IMR-90 (cell line): Measurements from ENCODE around the gene MPST. TPM values are rescaled to one million over a fixed set of nuclear protein-coding genes. Genes with fewer than 3 reads are reported as not detected.

Experiments
- ATAC-seq: fragments of 200-7000 bp; cut with Tn5 transposase; 2 replicates; pipeline ENCODE4 v1.9.1; 2020; ENCODE audit warnings: low read depth, mild to moderate bottlenecking, moderate library complexity
- BruUV-seq: library from RNA; stranded (reverse); fragments of 400-500 nt; replicated peaks from 2 replicates; lab custom pipeline; 2021; lab: Mats Ljungman, UMichigan
- CTCF ChIA-PET: fragments of 300-600 bp; formaldehyde crosslinking; extraction: SDS; loops from one replicate; lab custom pipeline; 2021; ENCODE audit warnings: antibody characterized with exemption; lab: Yijun Ruan, JAX
- POLR2A ChIA-PET: fragments of 300-600 bp; sonication (Branson Sonifier 250); formaldehyde crosslinking; loops from one replicate; lab custom pipeline; 2022; ENCODE audit warnings: antibody characterized with exemption; ENCODE audit not compliant: unreplicated experiment; lab: Charles Lee
- DNase-seq: peaks from one replicate; pipeline ENCODE4 v3.0.0; 2013
- H2AFZ ChIP-seq: replicated peaks from 2 replicates; pipeline ENCODE3; 2013; ENCODE audit warnings: low read length, mild to moderate bottlenecking; ENCODE audit not compliant: poor library complexity
- H2AK5ac ChIP-seq: 2 replicates; pipeline ENCODE4 v1.6.1; 2013; ENCODE audit warnings: low read depth, low read length, inconsistent platforms
- H2AK9ac ChIP-seq: replicated peaks from 2 replicates; pipeline ENCODE3; 2013; ENCODE audit warnings: mild to moderate bottlenecking, low read depth, low read length, moderate library complexity; ENCODE audit not compliant: poor library complexity
- H2BK120ac ChIP-seq: 2 replicates; pipeline ENCODE4 v1.6.1; 2013; ENCODE audit warnings: low read depth, low read length, inconsistent platforms
- H2BK15ac ChIP-seq: 3 replicates; pipeline ENCODE4 v1.6.1; 2013; ENCODE audit warnings: low read depth, low read length, inconsistent platforms
- H2BK20ac ChIP-seq: 2 replicates; pipeline ENCODE4 v1.6.1; 2013; ENCODE audit warnings: low read depth, mild to moderate bottlenecking, inconsistent platforms, low read length, moderate library complexity
- H2BK5ac ChIP-seq: 2 replicates; pipeline ENCODE4 v1.6.1; 2013; ENCODE audit warnings: mild to moderate bottlenecking, low read depth, low read length, inconsistent platforms; ENCODE audit not compliant: poor library complexity, severe bottlenecking
- H3K14ac ChIP-seq: replicated peaks from 2 replicates; pipeline ENCODE4 v1.6.1; 2013; ENCODE audit warnings: low read depth, low read length, inconsistent platforms
- H3K18ac ChIP-seq: 2 replicates; pipeline ENCODE4 v1.6.1; 2013; ENCODE audit warnings: low read depth, low read length, control low read depth
- H3K23ac ChIP-seq: 2 replicates; pipeline ENCODE4 v1.6.1; 2013; ENCODE audit warnings: low read depth, low read length, inconsistent platforms
- H3K27ac ChIP-seq: 2 replicates; pipeline ENCODE4 v1.5.1; 2013; ENCODE audit warnings: mild to moderate bottlenecking, control low read depth, low read length; ENCODE audit not compliant: insufficient read depth
- H3K27me3 ChIP-seq: 2 replicates; pipeline ENCODE4 v1.6.1; 2013; ENCODE audit warnings: low read length; ENCODE audit not compliant: control insufficient read depth, insufficient read depth
- H3K36me3 ChIP-seq: 2 replicates; pipeline ENCODE4 v1.6.1; 2013; ENCODE audit warnings: low read length, mixed read lengths; ENCODE audit not compliant: control insufficient read depth, insufficient read depth
- H3K4ac ChIP-seq: 2 replicates; pipeline ENCODE4 v1.6.1; 2013; ENCODE audit warnings: low read depth, low read length, inconsistent platforms
- H3K4me1 ChIP-seq: 2 replicates; pipeline ENCODE4 v1.6.1; 2013; ENCODE audit warnings: low read length, mixed read lengths; ENCODE audit not compliant: control insufficient read depth, insufficient read depth
- H3K4me2 ChIP-seq: 2 replicates; pipeline ENCODE4 v1.6.1; 2013; ENCODE audit warnings: low read depth, mild to moderate bottlenecking, control low read depth, low read length, moderate library complexity
- H3K4me3 ChIP-seq: 2 replicates; pipeline ENCODE4 v1.5.1; 2013; ENCODE audit warnings: low read depth, mild to moderate bottlenecking, control low read depth, low read length, moderate library complexity; ENCODE audit not compliant: insufficient read depth
- H3K56ac ChIP-seq: 2 replicates; pipeline ENCODE4 v1.6.1; 2013; ENCODE audit warnings: low read length, inconsistent platforms; ENCODE audit not compliant: insufficient read depth; ENCODE audit errors: extremely low read depth
- H3K79me1 ChIP-seq, 2 experiments: 2 replicates each; pipeline ENCODE4 v1.6.1; 2013; ENCODE audit warnings: low read length in 2 of 2, inconsistent platforms in 1 of 2, low read depth in 1 of 2
- H3K9ac ChIP-seq: 2 replicates; pipeline ENCODE4 v1.6.1; 2013; ENCODE audit warnings: low read depth, low read length, control low read depth
- H3K9me1 ChIP-seq: 2 replicates; pipeline ENCODE4 v1.6.1; 2013; ENCODE audit warnings: low read length, inconsistent platforms; ENCODE audit not compliant: insufficient read depth
- H3K9me3 ChIP-seq: 2 replicates; pipeline ENCODE4 v1.6.1; 2013; ENCODE audit warnings: low read length; ENCODE audit not compliant: control insufficient read depth, insufficient read depth
- H4K20me1 ChIP-seq: 2 replicates; pipeline ENCODE4 v1.6.1; 2013; ENCODE audit warnings: low read length, inconsistent platforms; ENCODE audit not compliant: insufficient read depth
- H4K5ac ChIP-seq: 2 replicates; pipeline ENCODE4 v1.6.1; 2013; ENCODE audit warnings: mild to moderate bottlenecking, low read depth, low read length, control low read depth
- H4K8ac ChIP-seq, 2 experiments: 2 replicates each; pipeline ENCODE4 v1.6.1; 2013; ENCODE audit warnings: low read depth in 2 of 2, low read length in 2 of 2, control low read depth in 1 of 2, inconsistent platforms in 1 of 2
- H4K91ac ChIP-seq: 2 replicates; pipeline ENCODE4 v1.6.1; 2013; ENCODE audit warnings: low read depth, low read length, inconsistent platforms; ENCODE audit not compliant: insufficient read depth
- CEBPB ChIP-seq: IDR thresholded peaks from 2 replicates; pipeline ENCODE4 v1.6.1; 2012; ENCODE audit warnings: low read depth, low read length, improper control_type of control experiment
- CHD1 ChIP-seq: IDR thresholded peaks from 2 replicates; pipeline ENCODE4 v1.6.1; 2012; ENCODE audit warnings: low read depth, low read length, improper control_type of control experiment
- CTCF ChIP-seq: conservative IDR thresholded peaks from 2 replicates; pipeline ENCODE4 v1.5.1; 2012; ENCODE audit warnings: mild to moderate bottlenecking, low read depth, low read length, improper control_type of control experiment
- FOS ChIP-seq: fragments of 150-350 bp; IDR thresholded peaks from 2 replicates; pipeline ENCODE4 v1.6.1; 2016; ENCODE audit warnings: low read depth, low read length
- WGBS, 2 experiments: methylation state at CpG; one replicate each; pipeline versions ENCODE4 v1.1.5 to v1.1.7; 2013; ENCODE audit warnings: missing lambda C conversion rate in 2 of 2; ENCODE audit not compliant: insufficient read length in 1 of 2; ENCODE audit errors: extremely low coverage in 2 of 2; 5-methylcytosine and 5-hydroxymethylcytosine counted together
- dilution Hi-C: fragments of 300-500 bp; cut with HindIII; formaldehyde crosslinking; loops from one replicate; pipeline ENCODE4 v1.14.3; 2018; ENCODE audit warnings: low sequenced_read_pairs; ENCODE audit not compliant: unreplicated experiment
- in situ Hi-C: fragments of 300-500 bp; cut with MboI; formaldehyde crosslinking; loops from 3 replicates; pipeline ENCODE4 v1.14.3; 2019; ENCODE audit warnings: low sequenced_read_pairs, inconsistent platforms, mixed read lengths
- intact Hi-C: fragments of 100-400 bp; cut with micrococcal nuclease; formaldehyde crosslinking; loops from 2 replicates; pipeline ENCODE4 v1.10.0; 2022
- polyA plus RNA-seq, 3 experiments: library from polyadenylated mRNA; depleted of rRNA; stranded (reverse); fragments of >200 nt; gene quantifications; 2 replicates each; pipeline ENCODE4 v1.2.3, GENCODE V29; 2012; ENCODE audit warnings: low replicate concordance in 1 of 3
- total RNA-seq: library from RNA; depleted of rRNA; stranded (reverse); fragments of >200 nt; gene quantifications from 2 replicates; pipeline ENCODE4 v1.2.3, GENCODE V29; 2012

The MPST gene
- total and polyA plus RNA-seq, 2 of the 4 experiments (the other 2 are of a cell fraction), result 19.2 to 43.0 TPM

GRCh38 chr22:36977401-36977861 lies 42.1 kb upstream of the MPST start:
- intact Hi-C loops, result no loop called here
- H2AFZ ChIP-seq, result peak overlapping the region; percentile 91
- no peaks in the 10 kb centered on the region for H3K9me1 ChIP-seq
- no peaks in the 10 kb centered on the region for H4K20me1 ChIP-seq
- 10% methylated on average over 2 of the region's 13 CpGs; no CpG with 5 or more reads in 1 of the 2 experiments for WGBS, 2 experiments
- H3K4me2 ChIP-seq, result peak overlapping the region; percentile 79
- no peaks in the 10 kb centered on the region for H3K79me1 ChIP-seq
- no peaks in the 10 kb centered on the region for H3K4me1 ChIP-seq
- no TSS peak for BruUV-seq
- peak overlapping the region; percentile 44 for H3K9ac ChIP-seq
- in situ Hi-C loops, result no loop called here
- TF ChIP-seq CHD1 (no peak), CTCF (peak; percentile 36; the same call in 1 of the 2 replicates), FOS (no peak), CEBPB (no peak)
- no peak overlapping the region for H3K14ac ChIP-seq
- H3K36me3 ChIP-seq, result no peaks in the 10 kb centered on the region
- no peak overlapping the region for H2BK120ac ChIP-seq
- no peak overlapping the region for H2AK9ac ChIP-seq
- H3K27me3 ChIP-seq, result peaks cover 20% of the 10 kb centered on the region
- peak overlapping the region; percentile 36 for H3K4me3 ChIP-seq
- no peak overlapping the region for H4K91ac ChIP-seq
- ATAC-seq (peak; percentile 38), DNase-seq (peak; percentile 9)
- no peak overlapping the region for H3K23ac ChIP-seq
- H3K18ac ChIP-seq, result no peak overlapping the region
- no peak overlapping the region for H3K4ac ChIP-seq
- no peak overlapping the region for H2BK20ac ChIP-seq
- no peak overlapping the region for H2BK15ac ChIP-seq
- H4K5ac ChIP-seq, result no peak overlapping the region
- ChIA-PET CTCF (interaction anchor here (0.6 to 1.6 kb wide), 6 partner anchors 13 to 430 kb away, joined by 3 to 7 read pairs (median 4); no protein-coding TSS in a partner anchor), POLR2A (no interaction called here)
- no peak overlapping the region for H3K56ac ChIP-seq
- H4K8ac ChIP-seq, result peak overlapping the region; percentile 8 to 69; a peak in 3 of 4 replicates
- H3K9me3 ChIP-seq, result no peaks in the 10 kb centered on the region
- dilution Hi-C loops, result no loop called here
- no peak overlapping the region for H3K27ac ChIP-seq
- no peak overlapping the region for H2AK5ac ChIP-seq
- H2BK5ac ChIP-seq, result no peak overlapping the region
